Esophagus muscularis mucosa (tissue), 4 donors: Measurements from ENCODE around the gene UBTD2.

Experiments used
- EP300 ChIP-seq: sonication (generic); formaldehyde crosslinking; IDR thresholded peaks from one replicate; pipeline ENCODE4 v1.6.1; 2017; ENCODE audit warnings: antibody characterized with exemption
- POLR2A ChIP-seq: fragments of 450-650 bp; IDR thresholded peaks from one replicate; pipeline ENCODE4 v1.6.1; 2017; ENCODE audit warnings: antibody characterized with exemption, moderate library complexity, mild to moderate bottlenecking, low read depth
- POLR2AphosphoS5 ChIP-seq, 2 donors: sonication (generic); formaldehyde crosslinking; IDR thresholded peaks; one replicate each; pipeline ENCODE4 v1.6.1; 2017; ENCODE audit warnings: antibody characterized with exemption in 2 of 2
- TF ChIP-seq, protein P1 (sequence below), 3 experiments: fragments of 200-600 bp in 2 of 3; fragments of 450-650 bp in 1 of 3; sonication (generic) in 2 of 3; IDR thresholded peaks; one replicate each; pipeline ENCODE4 v1.5.1; 2017 to 2019; ENCODE audit warnings: antibody characterized with exemption in 3 of 3, mild to moderate bottlenecking in 2 of 3, moderate library complexity in 1 of 3

DNA sequence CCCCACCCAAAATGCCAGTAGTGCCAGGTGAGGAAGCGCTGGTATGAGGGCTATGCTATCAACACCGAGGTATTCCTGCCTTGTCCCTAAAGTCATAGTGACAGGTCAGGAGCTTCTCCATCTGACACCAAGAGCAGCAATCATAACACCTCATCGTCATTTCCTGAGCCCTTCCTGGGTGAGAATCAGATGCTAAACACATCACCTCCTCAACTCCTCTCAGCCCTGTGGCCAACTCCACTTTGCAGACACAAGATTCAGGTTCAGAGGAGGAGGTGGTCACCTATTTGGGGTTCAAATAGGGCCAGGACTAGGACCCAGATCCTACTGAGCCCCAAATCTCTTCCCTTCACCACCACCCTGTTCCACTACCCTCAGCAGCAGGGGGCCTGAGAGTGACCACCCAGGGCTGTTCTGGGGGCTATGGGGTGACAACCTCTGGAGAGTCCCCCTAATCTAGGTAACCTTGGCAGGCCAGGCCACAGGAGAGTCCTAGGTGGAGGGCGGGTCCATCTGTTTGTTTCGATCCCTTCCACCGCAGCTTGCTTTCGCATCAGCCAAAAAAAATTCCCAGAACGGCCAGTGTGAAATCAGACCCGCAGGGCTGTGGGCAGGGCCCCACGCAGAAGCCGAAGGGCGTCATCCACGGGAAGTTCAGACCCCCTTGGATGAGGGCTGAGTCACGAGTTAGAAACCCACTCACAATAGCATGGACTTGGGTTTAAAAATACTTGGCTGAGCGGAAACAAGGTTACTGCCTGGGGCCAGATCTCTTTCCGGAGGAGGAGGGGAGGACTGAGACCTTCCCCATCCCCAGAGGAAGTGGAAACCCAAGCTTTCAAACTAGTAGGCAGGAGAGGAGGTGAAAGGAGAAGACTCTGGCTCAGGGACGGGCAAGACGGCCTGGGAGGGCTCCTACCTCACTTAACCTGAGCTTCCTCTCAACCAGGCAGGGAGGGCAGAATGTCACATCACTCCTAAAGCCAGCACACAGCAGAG lies 104.3 kb downstream of the UBTD2 start:
- TF ChIP-seq, protein P1, sequence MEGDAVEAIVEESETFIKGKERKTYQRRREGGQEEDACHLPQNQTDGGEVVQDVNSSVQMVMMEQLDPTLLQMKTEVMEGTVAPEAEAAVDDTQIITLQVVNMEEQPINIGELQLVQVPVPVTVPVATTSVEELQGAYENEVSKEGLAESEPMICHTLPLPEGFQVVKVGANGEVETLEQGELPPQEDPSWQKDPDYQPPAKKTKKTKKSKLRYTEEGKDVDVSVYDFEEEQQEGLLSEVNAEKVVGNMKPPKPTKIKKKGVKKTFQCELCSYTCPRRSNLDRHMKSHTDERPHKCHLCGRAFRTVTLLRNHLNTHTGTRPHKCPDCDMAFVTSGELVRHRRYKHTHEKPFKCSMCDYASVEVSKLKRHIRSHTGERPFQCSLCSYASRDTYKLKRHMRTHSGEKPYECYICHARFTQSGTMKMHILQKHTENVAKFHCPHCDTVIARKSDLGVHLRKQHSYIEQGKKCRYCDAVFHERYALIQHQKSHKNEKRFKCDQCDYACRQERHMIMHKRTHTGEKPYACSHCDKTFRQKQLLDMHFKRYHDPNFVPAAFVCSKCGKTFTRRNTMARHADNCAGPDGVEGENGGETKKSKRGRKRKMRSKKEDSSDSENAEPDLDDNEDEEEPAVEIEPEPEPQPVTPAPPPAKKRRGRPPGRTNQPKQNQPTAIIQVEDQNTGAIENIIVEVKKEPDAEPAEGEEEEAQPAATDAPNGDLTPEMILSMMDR (IDR thresholded peaks at IDR 0.05): no peak
- TF ChIP-seq EP300 (no peak), POLR2A (no peak), POLR2AphosphoS5 (IDR thresholded peaks at IDR 0.05) (peak in 1 of 2 donors; percentile 30)
